Epithelial cell of prostate (primary cell): ENCODE measurements around the gene MS4A7.

Experiments used
- DNase-seq: peaks from one replicate; pipeline ENCODE4 v3.0.0-alpha.2; 2011; ENCODE audit warnings: low read depth, low spot score
- H3K27ac ChIP-seq: fragments of 450-650 bp; 2 replicates; pipeline ENCODE4 v1.5.1; 2017; ENCODE audit warnings: mild to moderate bottlenecking

Gene MS4A7

DNA sequence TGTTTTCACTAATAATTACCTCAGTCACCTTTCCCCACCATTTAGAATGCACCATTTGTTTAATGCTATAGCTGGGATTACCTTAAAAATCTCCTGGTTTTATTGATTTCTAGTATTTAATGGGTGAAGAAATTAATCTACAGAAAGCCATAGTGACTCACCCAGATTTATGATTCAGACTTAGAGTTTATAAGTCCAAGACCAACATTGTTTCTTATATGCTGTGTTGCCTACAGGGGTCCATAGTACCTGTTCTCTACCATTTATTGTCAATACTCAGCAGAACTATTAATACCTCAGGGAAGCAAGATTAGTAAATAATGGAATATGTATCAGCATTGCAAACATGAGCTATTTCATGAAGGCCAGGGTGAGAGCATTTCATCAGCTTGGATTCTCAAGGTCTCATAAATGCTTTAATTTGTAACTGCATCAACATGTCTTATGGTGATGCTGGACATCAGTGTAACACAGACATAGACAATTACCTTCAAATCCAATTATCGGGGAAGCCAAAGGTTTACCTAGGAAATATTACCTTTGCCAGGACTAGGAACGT is 8.0 kb upstream of the MS4A7 start:
- H3K27ac ChIP-seq = peak overlapping the region; percentile 55
- no peak for DNase-seq

DNA sequence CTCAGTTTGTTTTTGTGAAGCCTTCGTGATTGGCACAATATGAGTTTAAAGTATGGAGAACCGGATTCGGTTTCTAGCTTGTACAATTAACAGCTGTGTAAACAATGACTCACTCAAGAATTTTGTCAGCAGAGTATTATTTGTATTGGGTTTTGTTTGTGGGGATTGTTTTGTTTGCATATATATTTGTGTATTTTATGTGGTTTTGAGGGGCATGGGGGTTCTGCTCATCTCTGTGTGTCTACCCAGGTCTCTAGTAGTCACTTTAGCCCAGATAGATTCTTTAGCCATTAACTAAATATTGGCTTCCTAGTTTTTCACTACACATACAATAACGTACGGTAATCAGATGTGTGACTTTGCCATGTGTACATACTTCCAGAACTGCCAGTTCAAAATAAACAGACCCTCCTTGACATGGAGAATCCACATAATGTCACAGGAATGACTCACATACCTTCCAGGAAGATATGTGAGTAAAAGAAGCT is 7.5 kb upstream of the MS4A7 start:
- peak; percentile 50 for DNase-seq
- peak overlapping the region; percentile 55 for H3K27ac ChIP-seq

DNA sequence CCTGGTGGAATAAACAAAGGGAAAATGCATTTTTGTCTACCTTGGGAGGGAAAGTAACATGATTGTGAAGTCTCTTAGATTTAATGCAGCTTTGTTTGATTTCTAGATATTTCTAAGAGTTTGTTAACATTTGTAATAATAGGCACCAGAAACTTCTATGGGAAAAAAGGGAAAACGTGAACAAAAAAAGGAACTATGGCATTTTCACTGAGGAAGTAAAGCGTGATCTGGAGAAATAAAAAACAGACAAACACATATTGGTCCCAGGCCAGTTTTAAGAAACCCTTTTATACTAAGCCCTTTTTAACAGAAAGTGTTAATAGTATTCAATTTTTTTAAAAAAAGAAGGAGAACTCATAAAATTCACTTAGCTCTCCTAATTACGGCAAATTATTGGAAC is 6.9 kb upstream of the MS4A7 start:
- DNase-seq = no peak
- H3K27ac ChIP-seq = peak overlapping the region; percentile 55

DNA sequence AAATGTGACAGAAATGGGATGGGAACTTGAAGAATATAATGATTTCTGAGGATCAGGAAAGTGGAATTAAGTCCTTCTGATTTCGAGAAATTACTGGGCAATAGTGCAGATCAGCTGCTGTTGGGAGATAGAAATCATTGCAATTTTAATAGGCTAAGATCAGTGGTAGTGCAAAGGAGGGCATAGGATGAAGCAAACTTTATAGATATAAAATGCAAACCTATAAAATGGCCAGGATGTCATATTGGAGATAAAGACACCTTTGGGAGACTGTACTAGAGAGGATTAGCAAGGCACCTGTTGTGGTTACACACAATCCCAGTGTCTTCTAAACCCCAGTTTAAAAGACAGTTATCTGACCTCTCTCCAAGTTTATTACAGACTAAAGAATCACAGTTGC is 6.5 kb upstream of the MS4A7 start:
- no peak overlapping the region for H3K27ac ChIP-seq
- no peak for DNase-seq

DNA sequence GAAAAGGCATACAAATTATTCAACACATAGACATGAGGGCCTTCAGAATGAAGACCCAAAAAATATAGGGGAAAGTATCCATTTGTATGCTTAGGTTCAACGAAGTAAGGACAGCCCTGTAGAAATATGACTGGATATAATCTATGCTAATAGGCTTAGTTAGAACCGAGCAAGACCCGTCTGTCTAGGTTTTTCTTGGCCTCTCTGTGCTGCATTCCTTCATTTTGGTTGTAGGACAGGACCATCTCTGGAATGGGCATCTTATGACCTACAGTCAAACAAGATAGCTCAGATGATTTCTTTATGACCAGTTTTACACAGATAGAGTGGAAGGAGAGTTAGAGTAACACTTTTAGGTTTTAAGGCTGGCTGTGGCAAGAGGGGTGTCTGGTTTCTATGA is 5.6 kb upstream of the MS4A7 start:
- no peak overlapping the region for H3K27ac ChIP-seq
- DNase-seq = no peak

DNA sequence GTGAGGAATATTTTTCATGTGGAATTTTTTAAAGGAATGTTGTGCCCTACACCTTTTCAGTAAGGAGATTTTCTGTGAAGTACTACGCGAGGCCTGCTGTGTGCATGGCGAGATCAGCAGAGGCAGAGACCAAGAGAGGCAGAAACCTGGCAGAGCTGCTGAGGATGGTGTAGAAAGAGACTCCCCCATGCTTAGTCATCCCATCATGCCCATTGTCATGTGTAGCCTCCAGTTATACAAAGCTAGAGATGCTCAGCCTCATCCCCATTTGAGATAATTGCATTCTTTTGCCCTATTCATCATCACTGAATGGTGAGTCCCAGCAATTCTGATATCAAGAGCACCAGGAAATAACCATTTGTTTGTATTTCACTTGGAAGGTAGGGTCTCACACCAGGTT is 3.0 kb upstream of the MS4A7 start:
- DNase-seq = no peak
- no peak overlapping the region for H3K27ac ChIP-seq

DNA sequence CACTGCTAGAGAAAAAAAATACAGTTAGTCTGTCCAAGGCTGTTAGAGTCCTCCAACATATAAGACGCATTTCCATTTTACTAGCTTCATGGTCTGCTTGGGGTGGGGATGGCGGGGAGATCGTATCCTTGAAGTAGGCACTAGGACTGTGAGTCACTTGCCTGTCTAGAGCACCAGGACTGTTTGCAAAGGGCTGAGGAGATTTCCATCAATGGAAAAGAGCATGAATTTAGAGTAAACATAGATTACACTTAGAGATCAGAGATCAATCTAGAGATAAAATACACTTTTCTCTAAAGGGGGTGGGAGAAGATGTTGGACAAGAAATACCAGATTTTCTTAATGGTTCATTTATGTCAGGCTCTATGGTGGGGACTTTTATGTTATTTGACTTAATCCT is 1.7 kb upstream of the MS4A7 start:
- no peak for DNase-seq
- H3K27ac ChIP-seq = no peak overlapping the region

DNA sequence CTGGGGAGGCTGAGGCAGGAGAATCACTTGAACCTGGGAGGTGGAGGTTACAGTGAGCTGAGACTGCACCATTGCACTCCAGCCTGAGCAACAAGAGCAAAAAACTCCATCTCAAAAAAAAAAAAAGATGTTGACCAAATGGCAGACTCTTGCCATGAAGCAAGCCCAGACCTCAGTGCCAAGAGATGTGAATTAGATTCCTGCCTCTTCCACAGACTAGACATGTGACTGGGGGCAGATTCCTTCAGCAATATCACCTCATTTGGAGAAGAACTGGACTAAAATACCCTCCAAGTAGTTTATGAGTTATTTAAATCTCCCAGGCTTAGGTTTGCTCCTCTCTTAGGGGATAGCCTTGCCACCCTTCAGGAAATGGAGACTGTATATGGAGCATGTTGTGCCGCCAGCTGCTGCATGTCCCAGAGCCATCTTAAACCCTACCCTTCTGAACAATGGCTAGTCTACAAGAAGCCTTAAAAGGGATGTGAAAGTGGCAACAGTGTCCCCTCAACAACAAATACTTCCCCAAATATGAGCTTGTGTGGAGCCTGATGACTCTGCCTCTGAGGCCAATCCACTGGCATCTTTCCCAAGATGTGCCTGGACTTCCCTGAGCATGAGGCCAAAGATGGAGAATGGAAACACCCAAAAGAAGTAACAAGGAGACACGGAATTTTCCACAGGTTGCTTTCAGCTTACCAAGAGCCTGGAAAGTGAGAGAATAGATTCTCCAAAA is 763 bp upstream of the MS4A7 start:
- DNase-seq = no peak
- H3K27ac ChIP-seq = no peak overlapping the region

DNA sequence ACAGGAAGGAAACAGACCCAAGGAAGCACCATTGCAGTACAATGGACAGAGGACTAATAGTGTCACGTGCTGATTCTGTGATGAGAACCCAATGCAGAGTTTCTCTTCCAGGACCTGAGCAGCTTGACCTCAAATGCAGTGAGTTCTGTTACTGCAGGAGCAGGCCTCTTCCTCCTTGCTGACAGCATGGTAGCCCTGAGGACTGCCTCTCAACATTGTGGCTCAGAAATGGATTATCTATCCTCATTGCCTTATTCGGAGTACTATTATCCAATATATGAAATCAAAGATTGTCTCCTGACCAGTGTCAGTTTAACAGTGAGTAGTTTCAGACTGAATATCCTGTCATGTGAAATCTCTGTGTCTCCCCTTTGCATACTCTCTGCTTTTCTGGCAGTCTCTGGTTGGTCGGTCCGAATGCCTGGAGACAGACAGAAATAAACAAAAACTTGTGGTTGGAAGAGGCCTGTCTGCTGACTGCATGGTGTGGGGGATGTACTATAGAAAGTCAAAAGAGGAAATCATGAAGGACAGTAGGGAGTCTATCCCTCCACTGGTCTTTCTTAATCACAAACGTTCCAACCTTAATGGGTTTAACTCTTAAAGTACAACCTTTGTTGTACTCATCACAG is 11.1 kb downstream of the MS4A7 start:
- no peak for DNase-seq

DNA sequence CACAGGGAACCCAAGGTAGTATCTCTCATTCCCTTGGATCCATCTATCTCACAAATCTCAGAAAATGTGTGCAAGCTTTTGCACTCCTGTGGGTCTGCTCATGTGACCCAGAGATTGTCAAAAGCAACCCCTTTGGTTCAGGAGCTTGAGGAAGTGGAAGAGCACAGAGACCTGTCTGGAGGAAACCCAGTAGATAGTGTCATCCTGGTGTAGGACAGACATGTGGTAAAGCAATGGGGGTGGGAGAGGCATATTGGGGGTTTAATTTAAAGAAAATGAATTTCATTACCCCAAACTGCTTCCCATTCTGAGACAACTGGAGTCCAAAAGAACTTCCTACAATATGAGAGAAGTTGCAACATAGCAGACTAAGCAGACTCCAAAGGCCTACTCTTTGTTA is 12.1 kb downstream of the MS4A7 start:
- no peak overlapping the region for H3K27ac ChIP-seq
- DNase-seq = no peak

More for the DNA sequence above, 11.1 kb downstream of the MS4A7 start:
- no peak overlapping the region for H3K27ac ChIP-seq

DNA sequence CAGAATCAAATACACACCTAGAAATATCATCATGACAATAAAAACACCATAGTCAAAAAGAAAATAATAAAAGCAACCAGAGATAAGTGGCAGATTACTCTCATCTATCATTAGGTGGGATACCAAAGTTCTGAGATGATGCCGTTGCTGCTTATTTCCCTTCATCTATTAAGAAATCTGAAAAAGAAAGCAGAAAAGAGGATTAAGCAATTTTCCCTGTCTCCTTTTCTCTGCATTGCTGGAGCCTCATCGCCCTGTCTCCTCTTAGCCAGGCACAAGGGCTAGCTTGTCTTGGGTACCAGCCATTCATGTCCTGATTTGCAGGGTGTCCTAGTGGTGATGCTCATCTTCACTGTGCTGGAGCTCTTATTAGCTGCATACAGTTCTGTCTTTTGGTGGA is 14.0 kb downstream of the MS4A7 start:
- DNase-seq = no peak
- H3K27ac ChIP-seq = no peak overlapping the region

DNA sequence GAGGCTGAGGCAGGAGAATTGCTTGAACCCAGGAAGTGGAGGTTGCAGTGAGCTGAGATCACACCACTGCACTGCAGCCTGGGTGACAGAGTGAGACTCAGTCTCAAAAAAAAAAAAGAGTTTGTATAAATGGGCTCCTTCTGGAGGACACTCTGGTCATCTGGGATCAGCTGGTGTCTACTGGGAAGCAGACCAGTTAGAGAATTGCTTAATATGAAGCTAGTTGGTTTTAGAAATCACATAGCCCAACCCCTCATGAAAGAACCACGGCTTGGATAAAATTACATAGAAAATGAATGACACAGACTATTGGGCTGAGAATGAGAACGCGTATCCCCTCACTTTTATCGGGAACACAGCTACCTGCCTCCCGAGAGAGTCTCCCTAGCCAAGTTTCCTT is 14.7 kb downstream of the MS4A7 start:
- H3K27ac ChIP-seq = no peak overlapping the region

DNA sequence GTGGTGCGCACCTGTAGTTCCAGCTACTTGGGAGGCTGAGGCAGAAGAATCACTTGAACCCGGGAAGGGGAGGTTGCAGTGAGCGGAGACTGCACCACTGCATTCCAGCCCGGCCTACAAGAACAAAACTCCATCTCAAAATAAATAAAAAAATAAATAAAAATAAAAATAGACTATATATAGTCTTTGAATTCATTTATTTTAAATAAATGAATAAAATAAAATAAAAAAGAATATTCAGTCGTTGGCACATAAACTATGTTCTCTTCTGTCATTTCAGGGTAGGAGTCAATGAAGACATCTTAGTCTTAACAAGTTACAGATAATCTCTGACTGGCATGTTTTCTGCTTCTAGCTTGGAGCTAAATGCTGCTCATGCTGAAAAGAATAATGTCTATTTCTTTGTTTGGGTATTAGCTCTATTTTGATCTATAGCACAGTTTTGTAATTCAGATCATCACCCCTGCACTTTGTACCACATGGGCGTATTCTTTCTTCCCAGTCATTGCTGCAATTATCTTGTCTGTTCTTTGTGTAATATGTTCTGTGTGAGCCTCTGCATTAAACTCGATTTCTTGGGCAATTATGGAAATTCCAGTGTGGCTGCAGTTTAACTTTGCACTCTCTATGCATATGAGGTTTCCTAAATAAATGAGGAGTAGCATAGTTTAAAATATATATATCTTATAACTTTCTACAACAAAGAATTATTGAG is 16.5 kb downstream of the MS4A7 start:
- no peak overlapping the region for H3K27ac ChIP-seq
- DNase-seq = no peak

More for the DNA sequence above, 14.7 kb downstream of the MS4A7 start:
- no peak for DNase-seq

DNA sequence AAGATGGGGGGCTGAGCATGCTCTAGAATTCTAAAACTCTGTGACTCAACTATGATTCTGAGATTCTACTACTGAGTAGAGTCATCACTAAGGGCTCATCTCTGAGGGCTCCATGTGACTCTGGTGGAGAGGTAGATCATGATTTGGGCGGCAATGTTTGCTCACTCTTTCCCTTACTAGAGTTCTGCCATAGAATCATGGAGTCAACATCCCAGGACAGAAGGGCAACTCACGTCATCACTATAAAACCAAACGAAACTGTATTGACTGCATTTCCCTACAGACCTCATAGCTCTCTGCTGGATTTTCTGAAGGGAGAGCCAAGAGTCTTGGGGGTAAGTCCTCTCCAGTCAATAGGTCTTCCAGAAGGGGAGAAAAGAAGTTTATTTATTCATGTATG is 18.1 kb downstream of the MS4A7 start, which contains the start of gene MS4A14:
MS4A14 (plus strand) TSS at position 78 of the 400 bp plus-strand sequence; CDS start at position 198, 120 bp downstream.
- no peak within 1 kb of the TSS for H3K27ac ChIP-seq
- no peak for DNase-seq

DNA sequence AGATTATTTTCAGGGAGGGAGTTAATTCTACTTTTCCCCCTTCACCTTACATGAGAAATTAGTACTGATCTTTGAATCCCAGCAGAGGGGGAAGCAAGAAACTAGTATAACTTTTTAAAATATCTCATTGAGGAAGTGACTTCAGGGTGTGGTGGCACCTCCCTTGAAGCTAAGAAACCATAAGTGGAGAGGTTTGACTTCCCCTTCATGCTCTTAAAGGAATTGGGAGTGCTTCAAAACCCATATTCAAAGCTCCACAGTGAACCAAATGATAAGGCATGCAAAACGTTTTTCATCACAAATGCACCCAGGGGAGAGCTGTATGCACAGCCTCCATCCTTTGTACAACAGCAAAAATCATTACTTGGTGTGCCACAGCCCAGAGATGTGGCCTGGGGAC is 18.5 kb downstream of the MS4A7 start:
- H3K27ac ChIP-seq = no peak overlapping the region

DNA sequence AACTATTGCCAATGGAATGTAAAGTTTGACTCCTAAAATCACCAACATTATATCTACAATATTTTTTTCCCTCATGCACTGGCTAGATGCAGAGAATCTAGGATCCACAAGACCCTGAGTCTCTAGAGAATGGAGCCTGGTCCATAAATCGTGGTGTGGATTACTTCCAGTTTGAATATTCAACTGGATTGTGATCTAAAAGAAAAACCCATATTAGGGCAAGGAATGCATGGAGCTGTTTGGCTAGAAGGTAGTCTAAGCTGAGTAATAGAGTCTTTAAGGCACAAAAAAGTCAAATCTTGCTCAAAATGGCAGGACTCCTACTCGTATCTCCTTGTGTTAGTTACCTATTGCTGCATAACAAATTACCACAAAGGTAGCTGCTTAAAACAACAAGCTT is 41.7 kb downstream of the MS4A7 start:
- no peak overlapping the region for H3K27ac ChIP-seq
- no peak for DNase-seq

More for the DNA sequence above, 18.5 kb downstream of the MS4A7 start:
- DNase-seq = no peak

DNA sequence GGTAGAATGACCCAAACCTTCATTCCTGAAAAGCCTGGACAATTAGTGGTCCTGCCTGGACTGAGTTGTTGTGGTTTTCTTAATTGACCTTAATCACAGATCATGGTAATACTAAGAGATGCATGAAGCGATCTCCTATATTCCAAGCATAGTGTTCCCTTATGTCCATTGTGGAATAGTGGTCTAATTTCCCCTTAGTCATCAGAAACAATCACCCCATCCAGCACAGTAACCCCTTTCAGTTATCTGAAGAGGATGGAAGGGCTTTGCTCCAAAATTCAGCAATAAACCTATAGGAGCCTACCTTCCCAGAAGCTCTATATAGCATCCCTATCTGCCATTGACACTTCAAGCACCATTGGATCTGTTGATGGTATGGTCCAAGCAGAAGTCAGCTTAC is 44.3 kb downstream of the MS4A7 start:
- no peak overlapping the region for H3K27ac ChIP-seq
- DNase-seq = no peak

DNA sequence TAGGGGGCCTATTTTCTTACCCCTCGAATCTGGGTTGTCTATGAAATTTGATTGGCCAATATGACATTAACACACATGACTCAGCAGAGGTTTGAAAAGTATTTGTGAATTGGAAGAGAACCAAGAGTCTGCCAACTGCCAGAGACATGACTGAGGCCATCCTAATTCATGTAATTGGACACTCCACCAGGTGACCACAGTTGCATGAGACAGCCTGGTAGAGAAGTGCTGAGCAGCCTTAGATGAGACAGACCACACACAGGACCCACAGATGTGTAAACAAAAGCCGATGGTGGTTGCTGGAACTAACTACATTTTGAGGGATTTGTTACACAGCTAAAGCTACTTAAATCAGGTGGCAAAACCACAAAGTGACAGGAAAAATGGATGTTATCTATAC is 50.2 kb downstream of the MS4A7 start:
- DNase-seq = peak; percentile 3
- H3K27ac ChIP-seq = no peak overlapping the region

DNA sequence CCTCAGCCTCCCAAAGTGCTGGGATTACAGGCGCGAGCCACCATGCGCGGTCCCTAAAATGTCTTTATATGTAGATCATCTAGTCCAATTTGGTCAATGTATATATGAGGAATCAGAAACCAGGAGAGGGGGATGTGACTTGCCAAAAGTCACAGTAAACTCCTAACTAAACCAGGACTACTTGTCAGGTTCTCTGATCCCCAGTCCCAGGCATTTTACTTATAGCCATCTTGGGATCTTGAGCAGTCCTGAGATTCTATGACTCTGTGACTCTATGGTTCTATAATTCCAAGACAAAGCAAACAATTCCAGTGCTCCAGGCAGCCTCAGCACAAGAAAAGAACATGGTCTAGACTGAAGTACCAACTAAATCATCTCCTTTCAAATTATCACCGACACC is 50.9 kb downstream of the MS4A7 start, which contains the start of gene MS4A5:
MS4A5 (plus strand) TSS at position 301 of the 400 bp plus-strand sequence. CDS start 103 bp downstream, outside the sequence.
- no peak within 1 kb of the TSS for H3K27ac ChIP-seq
- DNase-seq = no peak

DNA sequence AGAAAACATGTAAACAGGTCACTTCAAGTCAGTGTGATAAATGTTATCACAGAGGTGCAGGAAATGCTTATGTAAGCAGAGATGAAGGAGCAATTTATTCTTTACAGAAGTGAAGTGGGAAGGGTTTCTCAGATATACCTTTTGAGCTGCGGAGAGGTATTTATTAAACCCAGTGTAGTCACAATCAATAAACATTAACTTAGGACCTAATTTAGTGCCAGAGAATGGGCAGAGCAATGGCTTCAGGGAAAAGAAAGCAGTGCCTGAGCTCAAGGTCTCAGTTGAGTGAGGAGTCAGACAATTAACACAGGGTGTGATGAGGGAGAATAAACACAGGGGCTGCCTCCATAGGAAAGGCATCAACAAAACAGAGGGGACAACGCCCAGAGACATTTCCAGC is 52.9 kb downstream of the MS4A7 start:
- no peak overlapping the region for H3K27ac ChIP-seq
- DNase-seq = no peak

DNA sequence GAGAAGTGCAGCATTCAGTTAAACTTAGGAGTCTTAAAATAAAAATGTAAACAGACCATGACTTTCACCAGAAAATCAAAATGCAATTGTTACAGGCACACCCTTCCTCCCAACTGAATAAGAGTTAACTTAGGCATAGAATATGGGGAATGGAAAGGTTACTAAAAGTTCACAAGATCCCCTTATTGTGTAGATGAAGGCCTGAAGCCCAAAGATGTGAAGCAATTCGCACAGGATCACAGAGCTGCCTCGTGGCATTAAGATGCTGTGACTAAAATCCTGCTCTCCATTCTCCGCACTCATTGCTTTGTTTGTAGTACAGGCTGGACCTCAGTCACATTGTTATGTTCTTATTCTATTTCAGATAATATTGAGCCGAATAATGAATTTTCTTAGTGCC is 55.1 kb downstream of the MS4A7 start:
- H3K27ac ChIP-seq = no peak overlapping the region
- no peak for DNase-seq
